GM18511 (cell line): ENCODE data around the gene LAD1.
A peak's percentile ranks its signal among the peaks of the same experiment; 100 is the strongest.

ENCODE experiments used
- ATAC-seq: cut with Tn5 transposase; IDR thresholded peaks from one replicate; pipeline ENCODE4 v1.9.1; 2021; ENCODE audit warnings: mild to moderate bottlenecking, moderate library complexity; ENCODE audit not compliant: unreplicated experiment

The LAD1 gene

GRCh38 chr1:201393076-201393475 is 6.0 kb downstream of the LAD1 start:
- no peak for ATAC-seq

GRCh38 chr1:201391651-201392511 is 7.2 kb downstream of the LAD1 start:
- no peak for ATAC-seq

GRCh38 chr1:201391225-201391624 is 7.9 kb downstream of the LAD1 start:
- no peak for ATAC-seq

DNA sequence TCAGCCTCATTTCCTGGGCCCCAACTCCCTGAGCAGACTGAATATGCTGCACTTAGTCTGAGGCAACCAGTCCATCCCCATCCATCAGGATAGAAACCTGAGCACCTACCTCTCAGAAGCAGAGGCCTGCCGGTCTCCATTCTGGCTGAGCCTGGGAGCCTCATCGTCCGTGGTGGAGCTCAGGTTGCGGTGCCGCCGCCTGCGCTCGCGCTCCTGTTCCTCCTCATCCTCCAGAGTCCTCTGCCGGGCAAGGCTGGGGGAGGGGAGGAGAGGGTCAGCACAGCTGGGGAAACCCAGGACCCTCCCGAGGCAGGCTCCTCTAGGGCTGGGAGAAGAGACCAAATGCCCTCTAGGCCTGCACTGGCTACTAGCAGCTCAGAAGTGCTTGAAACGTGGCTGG is 10.1 kb downstream of the LAD1 start:
- no peak for ATAC-seq

DNA sequence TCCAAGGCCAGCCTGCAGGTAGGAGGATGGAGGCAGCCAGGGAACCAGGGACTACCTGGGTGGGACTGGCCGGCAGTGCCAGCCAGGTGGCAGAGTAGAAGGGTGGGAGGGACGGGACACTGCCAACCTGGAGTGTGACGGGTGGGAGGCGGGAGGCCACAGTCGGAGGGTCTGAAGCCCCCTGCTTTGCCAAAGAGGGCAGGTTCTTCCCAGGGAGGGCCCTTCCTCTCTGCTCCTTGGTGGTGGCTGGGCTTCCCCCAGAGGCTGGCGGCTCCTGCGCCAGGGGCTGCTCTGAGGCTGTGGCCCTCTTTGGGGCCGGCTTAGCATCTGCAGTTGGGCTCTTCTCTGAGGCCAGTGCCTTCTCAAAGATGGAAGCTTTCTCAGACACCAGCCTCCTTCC is 12.9 kb downstream of the LAD1 start:
- ATAC-seq, result no peak

GRCh38 chr1:201385299-201385891 is 13.7 kb downstream of the LAD1 start:
- peak; percentile 90 for ATAC-seq

- no peak for ATAC-seq
Measured at GRCh38 chr1:201384406-201384782, 14.7 kb downstream of the LAD1 start.

DNA sequence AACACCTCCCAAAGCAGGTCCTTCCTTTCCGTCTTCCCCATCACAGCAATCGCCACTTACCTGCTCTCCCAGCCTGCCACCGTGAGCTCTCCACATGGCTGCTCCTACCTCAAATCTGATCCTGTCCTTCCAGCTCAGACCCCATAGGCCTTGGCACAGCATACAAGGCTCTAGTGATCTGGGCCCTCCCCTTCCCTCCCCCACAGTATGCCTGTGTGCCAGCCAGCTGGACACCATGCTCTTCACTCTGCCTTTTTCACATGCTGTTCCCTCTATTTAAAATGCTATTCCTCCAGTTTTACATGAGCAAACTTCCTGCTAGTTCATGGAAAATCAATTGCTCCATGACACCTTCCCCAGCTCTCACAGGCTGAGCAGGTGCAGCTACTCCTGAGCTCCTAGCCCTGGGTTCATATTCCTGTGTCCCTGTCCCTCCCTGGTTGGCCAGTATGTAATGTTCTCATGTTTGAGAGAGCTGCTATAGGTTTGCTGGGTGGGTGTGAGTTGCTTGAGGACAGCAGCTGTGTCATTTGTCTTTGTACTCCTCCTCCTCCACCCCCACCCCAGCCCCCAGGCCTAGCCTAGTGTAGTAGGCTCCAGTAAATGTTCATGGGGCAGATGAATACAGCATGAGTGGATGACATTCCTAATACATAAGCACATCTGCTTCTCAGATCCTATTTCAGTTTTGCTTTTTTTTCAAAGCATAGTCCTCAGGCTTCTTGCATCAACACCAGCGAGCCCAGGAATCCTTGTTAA is 15.3 kb downstream of the LAD1 start:
- no peak for ATAC-seq

DNA sequence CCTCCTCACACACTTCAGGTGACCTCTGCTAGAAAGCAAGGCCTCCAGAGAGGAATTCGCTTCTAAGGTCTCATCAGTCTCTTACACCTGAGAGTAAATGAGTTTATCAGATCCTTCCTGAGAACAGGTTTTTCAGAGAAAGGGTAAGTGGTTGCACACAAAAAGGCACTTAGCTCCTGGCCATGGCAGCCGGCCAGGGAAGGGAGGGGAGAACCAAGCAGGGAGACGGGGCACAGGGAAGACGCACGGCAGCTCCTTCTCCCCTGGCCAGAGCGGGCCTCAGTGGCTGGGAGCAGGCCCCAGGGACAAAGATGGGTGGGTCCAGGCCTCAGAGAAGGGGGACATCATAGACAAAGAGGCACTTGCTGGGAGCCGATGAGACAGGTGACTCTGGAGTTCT is 18.0 kb downstream of the LAD1 start:
- ATAC-seq, result no peak

- ATAC-seq, result no peak
Measured at GRCh38 chr1:201379733-201380242, 19.3 kb downstream of the LAD1 start.

DNA sequence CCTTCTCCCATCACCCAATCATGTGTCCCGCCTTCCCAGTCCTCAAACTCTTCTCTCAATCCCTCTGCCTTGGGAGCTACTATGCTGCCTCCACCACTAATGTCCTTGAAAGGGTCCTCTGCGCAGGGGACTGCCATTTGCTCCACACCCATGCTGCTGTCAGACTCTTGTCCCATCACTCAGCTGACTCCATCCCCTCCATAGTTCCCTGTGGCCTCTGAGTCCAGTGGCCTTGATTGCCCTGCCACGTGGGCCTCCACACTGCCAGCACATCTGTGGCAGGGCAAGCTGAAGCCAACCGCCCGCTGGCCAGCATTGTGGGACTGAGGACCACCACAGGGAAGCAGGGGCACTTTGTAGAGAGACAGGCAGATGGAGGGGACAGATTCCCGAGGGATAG is 20.3 kb downstream of the LAD1 start:
- ATAC-seq, result no peak

- ATAC-seq, result no peak
Measured at GRCh38 chr1:201377611-201378092, 21.5 kb downstream of the LAD1 start, which contains the start of gene TNNT2. Gene TNNT2, minus strand, starts transcription at chr1:201377680. Its CDS starts 4,426 bp downstream, at chr1:201373254.

- ATAC-seq, result no peak
Measured at GRCh38 chr1:201376464-201377374, 22.4 kb downstream of the LAD1 start.

DNA sequence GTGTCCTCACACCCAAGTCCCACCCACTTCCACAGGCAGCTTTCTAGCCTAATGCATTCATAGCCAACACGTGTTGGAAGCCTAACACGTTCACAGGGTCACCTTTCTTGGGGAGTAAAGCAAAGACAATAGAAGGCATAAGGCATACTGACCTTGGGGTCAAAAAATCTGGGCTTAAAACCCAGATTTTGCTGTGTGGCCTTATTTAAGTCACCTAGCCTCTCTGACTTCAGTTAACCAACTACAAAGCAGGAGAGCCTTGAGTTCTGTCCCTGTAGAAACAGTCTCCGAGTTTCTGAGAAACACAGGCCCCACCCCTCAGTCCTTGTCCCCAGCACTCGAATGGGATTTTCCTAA is 23.0 kb downstream of the LAD1 start:
- ATAC-seq, result no peak

DNA sequence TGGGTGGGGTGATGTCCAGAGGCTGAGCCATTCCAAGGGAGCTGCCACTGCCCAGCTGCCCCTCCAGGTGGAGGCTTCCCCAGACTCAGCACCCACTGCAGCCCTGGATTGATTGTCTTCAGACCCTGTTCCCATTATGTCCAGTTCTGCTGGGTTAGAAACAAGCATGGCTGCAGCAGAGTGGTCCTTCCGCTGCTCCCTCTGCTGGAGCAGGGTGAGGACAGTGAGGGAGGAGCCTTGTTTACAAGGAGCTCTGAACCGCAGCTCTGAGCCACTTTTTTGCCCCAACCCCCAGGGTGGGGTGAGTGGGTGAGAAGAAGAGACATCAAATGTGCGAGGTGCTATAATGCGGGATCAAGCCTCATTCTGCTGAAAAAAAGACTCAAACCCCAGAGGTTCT is 24.0 kb downstream of the LAD1 start:
- no peak for ATAC-seq

- no peak for ATAC-seq
Measured at GRCh38 chr1:201374364-201374763, 24.8 kb downstream of the LAD1 start.

GRCh38 chr1:201371792-201372191 is 27.3 kb downstream of the LAD1 start:
- ATAC-seq, result no peak

GRCh38 chr1:201371276-201371675 is 27.8 kb downstream of the LAD1 start:
- ATAC-seq, result no peak

- no peak for ATAC-seq
Measured at GRCh38 chr1:201370500-201370899, 28.6 kb downstream of the LAD1 start.

GRCh38 chr1:201369209-201369608 is 29.9 kb downstream of the LAD1 start:
- no peak for ATAC-seq
